ENCODE data around the gene CTSZ. TPM values are rescaled to one million over a fixed set of nuclear protein-coding genes. Genes with fewer than 3 reads are reported as not detected.

CTSZ gene
- total RNA-seq, 4 donors from 2014 or later: 22.3 to 89.7 (median 57.2) TPM

GRCh38 chr20:59032023-59032712 lies 25.1 kb upstream of the CTSZ start, which contains the start of gene ATP5F1E:
ATP5F1E (minus strand) TSS chr20:59032335; CDS start chr20:59032251, 84 bp downstream.
- peak within 1 kb of the TSS; percentile 49 to 83 (median 73) for H3K4me3 ChIP-seq
- intact Hi-C loops (cut with DNase I): loop anchor here (10.0 kb wide), 1 partner anchor 137 kb away; no protein-coding TSS in a partner anchor
- H3K9me3 ChIP-seq: no peaks in the 10 kb centered on the region
- peak within 1 kb of the TSS; percentile 84 to 92 (median 90) for H3K27ac ChIP-seq
- 0% methylated on average over 18 of the region's 86 CpGs; no CpG with 5 or more reads in 1 of the 2 donors for WGBS, 2 donors
- peaks cover 20 to 55% (median 30%) of the 10 kb centered on the region in 3 donors for H3K4me1 ChIP-seq
- H3K36me3 ChIP-seq: peaks cover 10 to 69% (median 19%) of the 10 kb centered on the region in 3 donors
- TF ChIP-seq POLR2A (IDR thresholded peaks at IDR 0.05) (peak in 3 of 4 donors; percentile 83 to 94 (median 93)), CTCF (IDR thresholded peaks at IDR 0.05) (peak in 1 of 6 experiments; percentile 11)
- DNase-seq: peak; percentile 77
- H3K27me3 ChIP-seq: no peaks in the 10 kb centered on the region

DNA sequence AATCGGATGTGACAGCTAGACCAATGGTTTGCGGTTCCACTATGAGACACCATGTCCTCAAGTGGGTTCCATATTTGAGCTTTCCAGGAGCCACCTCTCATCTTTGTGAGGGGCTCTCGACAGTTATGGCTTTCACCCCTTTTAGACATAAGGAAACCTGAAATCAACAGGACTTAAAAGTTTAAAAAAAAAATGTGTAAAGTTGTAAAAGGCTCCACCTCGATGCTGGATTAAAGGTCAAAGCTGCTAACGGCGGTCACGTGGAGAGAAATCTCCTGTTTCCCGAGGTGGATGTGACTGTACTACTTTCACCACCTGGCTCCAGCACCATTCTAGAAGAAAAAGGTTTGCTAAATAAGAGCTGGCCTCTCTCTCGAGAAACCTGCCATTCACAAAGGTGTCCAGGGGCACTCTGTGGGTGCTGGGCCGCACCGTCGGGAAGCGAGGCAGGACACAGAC lies 24.5 kb upstream of the CTSZ start:
- Histone ChIP-seq H3K27me3 (no peaks in the 10 kb centered on the region), H3K4me1 (peaks cover 20 to 59% (median 30%) of the 10 kb centered on the region in 3 donors), H3K4me3 (peak overlapping the region; percentile 49 to 83 (median 73)), H3K9me3 (no peaks in the 10 kb centered on the region), H3K27ac (peak overlapping the region; percentile 84 to 92 (median 90)), H3K36me3 (peaks cover 10 to 69% (median 16%) of the 10 kb centered on the region in 3 donors)
- TF ChIP-seq CTCF (IDR thresholded peaks at IDR 0.05): no peak
- TF ChIP-seq POLR2A (IDR thresholded peaks at IDR 0.05): no peak
- 17% methylated on average over 9 to 11 of the region's 13 CpGs for WGBS, 2 donors
- intact Hi-C loops (cut with DNase I): loop anchor here (10.0 kb wide), 1 partner anchor 137 kb away; no protein-coding TSS in a partner anchor
- no peak for DNase-seq

- intact Hi-C loops (cut with DNase I): loop anchor here (10.0 kb wide), 1 partner anchor 136 kb away; no protein-coding TSS in a partner anchor
- peaks cover 20 to 59% (median 30%) of the 10 kb centered on the region in 3 donors for H3K4me1 ChIP-seq
- DNase-seq: no peak
- H3K4me3 ChIP-seq: peak overlapping the region; percentile 49 to 83 (median 73)
- WGBS, 2 donors: 43 to 51% methylated on average over 6 of the region's 7 CpGs
- no peaks in the 10 kb centered on the region for H3K27me3 ChIP-seq
- peak overlapping the region in 2 of 4 donors; percentile 90 to 92 for H3K27ac ChIP-seq
- no peaks in the 10 kb centered on the region for H3K9me3 ChIP-seq
- peaks cover 9 to 69% (median 14%) of the 10 kb centered on the region in 3 donors for H3K36me3 ChIP-seq
- TF ChIP-seq POLR2A (IDR thresholded peaks at IDR 0.05) (no peak), CTCF (IDR thresholded peaks at IDR 0.05) (no peak)
These were observed 24.0 kb upstream of the CTSZ start for GRCh38 chr20:59030911-59031563.

- H3K4me3 ChIP-seq: peak overlapping the region in 1 of 4 donors; percentile 7
- WGBS, 2 donors: 26 to 46% methylated on average over 2 of the region's 2 CpGs
- no peaks in the 10 kb centered on the region for H3K9me3 ChIP-seq
- TF ChIP-seq CTCF (IDR thresholded peaks at IDR 0.05) (no peak), POLR2A (IDR thresholded peaks at IDR 0.05) (no peak)
- peaks cover 0 to 69% (median 22%) of the 10 kb centered on the region in 3 donors for H3K36me3 ChIP-seq
- peaks cover 20 to 59% (median 30%) of the 10 kb centered on the region in 3 donors for H3K4me1 ChIP-seq
- no peak overlapping the region for H3K27ac ChIP-seq
- intact Hi-C loops (cut with DNase I): no loop called here
- no peak for DNase-seq
- no peaks in the 10 kb centered on the region for H3K27me3 ChIP-seq
These were observed 21.8 kb upstream of the CTSZ start for GRCh38 chr20:59028812-59029211.
